Stimulated activated CD4-positive, alpha-beta T cell treated with anti-CD3 and anti-CD28 coated beads, Interleukin-4, amount 100 ng/mL, for 4 hours (primary cell): ENCODE results near the gene OR56A4.

ENCODE experiments used
- DNase-seq, 2 experiments: peaks; one replicate each; pipeline ENCODE4 v3.0.0-alpha.2; 2020

Gene OR56A4

GRCh38 chr11:5955586-5955985 is 51.2 kb downstream of the OR56A4 start:
- no peak for DNase-seq
